Measurements from ENCODE around the gene MOGAT2.

The MOGAT2 gene

GRCh38 chr11:75763846-75764245 lies 46.2 kb downstream of the MOGAT2 start:
- no peaks in the 10 kb centered on the region for H3K36me3 Mint-ChIP-seq
- H3K27me3 Mint-ChIP-seq, result no peaks in the 10 kb centered on the region
- H3K27ac Mint-ChIP-seq, result no peak overlapping the region
- H3K4me1 Mint-ChIP-seq, result peaks cover 17% of the 10 kb centered on the region
- no peak overlapping the region for H3K4me3 Mint-ChIP-seq
- no peak for ATAC-seq
- no peaks in the 10 kb centered on the region for H3K9me3 Mint-ChIP-seq

- no peaks in the 10 kb centered on the region for H3K9me3 Mint-ChIP-seq
- peaks cover 29% of the 10 kb centered on the region for H3K4me1 Mint-ChIP-seq
- no peaks in the 10 kb centered on the region for H3K36me3 Mint-ChIP-seq
- no peak for ATAC-seq
- no peaks in the 10 kb centered on the region for H3K27me3 Mint-ChIP-seq
- no peak overlapping the region for H3K4me3 Mint-ChIP-seq
- no peak overlapping the region for H3K27ac Mint-ChIP-seq
Measured at GRCh38 chr11:75765116-75765515, 47.5 kb downstream of the MOGAT2 start.

- Mint-ChIP-seq H3K27ac (peak overlapping the region; percentile 99), H3K4me3 (no peak overlapping the region), H3K27me3 (no peaks in the 10 kb centered on the region), H3K36me3 (no peaks in the 10 kb centered on the region), H3K9me3 (no peaks in the 10 kb centered on the region), H3K4me1 (peaks cover 44% of the 10 kb centered on the region)
- ATAC-seq, result no peak
Measured at GRCh38 chr11:75766443-75767227, 49.0 kb downstream of the MOGAT2 start.

GRCh38 chr11:75767228-75767572 lies 49.6 kb downstream of the MOGAT2 start:
- Mint-ChIP-seq H3K27me3 (no peaks in the 10 kb centered on the region), H3K4me1 (peaks cover 49% of the 10 kb centered on the region), H3K36me3 (no peaks in the 10 kb centered on the region), H3K9me3 (no peaks in the 10 kb centered on the region), H3K27ac (peak overlapping the region; percentile 99), H3K4me3 (no peak overlapping the region)
- ATAC-seq, result no peak

- ATAC-seq, result no peak
- Mint-ChIP-seq H3K27ac (peak overlapping the region; percentile 99), H3K36me3 (no peaks in the 10 kb centered on the region), H3K4me3 (peak overlapping the region; percentile 84), H3K4me1 (peaks cover 54% of the 10 kb centered on the region), H3K9me3 (no peaks in the 10 kb centered on the region), H3K27me3 (no peaks in the 10 kb centered on the region)
Measured at GRCh38 chr11:75767793-75768111, 50.1 kb downstream of the MOGAT2 start.

GRCh38 chr11:75768112-75768908 lies 50.7 kb downstream of the MOGAT2 start, which contains the start of gene DGAT2:
DGAT2 (plus strand) TSS chr11:75768778; CDS start chr11:75768992, 214 bp downstream.
- Mint-ChIP-seq H3K27ac (peak within 1 kb of the TSS; percentile 99), H3K36me3 (no peaks in the 10 kb centered on the region), H3K9me3 (no peaks in the 10 kb centered on the region), H3K4me1 (peaks cover 60% of the 10 kb centered on the region), H3K4me3 (peak within 1 kb of the TSS; percentile 84), H3K27me3 (no peaks in the 10 kb centered on the region)
- ATAC-seq, result peak; percentile 87

GRCh38 chr11:75768909-75769771 lies 51.5 kb downstream of the MOGAT2 start:
- Mint-ChIP-seq H3K27ac (peak overlapping the region; percentile 99), H3K4me1 (peaks cover 68% of the 10 kb centered on the region), H3K4me3 (peak overlapping the region; percentile 84), H3K27me3 (no peaks in the 10 kb centered on the region), H3K9me3 (no peaks in the 10 kb centered on the region), H3K36me3 (peaks cover 4% of the 10 kb centered on the region)
- no peak for ATAC-seq

- Mint-ChIP-seq H3K4me3 (peak overlapping the region; percentile 84), H3K36me3 (peaks cover 4% of the 10 kb centered on the region), H3K27ac (no peak overlapping the region), H3K4me1 (peaks cover 68% of the 10 kb centered on the region), H3K27me3 (no peaks in the 10 kb centered on the region), H3K9me3 (no peaks in the 10 kb centered on the region)
- no peak for ATAC-seq
Measured at GRCh38 chr11:75770102-75770501, 52.5 kb downstream of the MOGAT2 start.

GRCh38 chr11:75771646-75772410 lies 54.2 kb downstream of the MOGAT2 start:
- peaks cover 80% of the 10 kb centered on the region for H3K4me1 Mint-ChIP-seq
- no peaks in the 10 kb centered on the region for H3K27me3 Mint-ChIP-seq
- peak overlapping the region; percentile 76 for H3K27ac Mint-ChIP-seq
- no peak overlapping the region for H3K4me3 Mint-ChIP-seq
- peaks cover 15% of the 10 kb centered on the region for H3K36me3 Mint-ChIP-seq
- H3K9me3 Mint-ChIP-seq, result no peaks in the 10 kb centered on the region
- ATAC-seq, result no peak

- Mint-ChIP-seq H3K27ac (peak overlapping the region; percentile 76), H3K4me1 (peaks cover 79% of the 10 kb centered on the region), H3K9me3 (no peaks in the 10 kb centered on the region), H3K4me3 (peak overlapping the region; percentile 6), H3K36me3 (peaks cover 27% of the 10 kb centered on the region), H3K27me3 (no peaks in the 10 kb centered on the region)
- peak; percentile 92 for ATAC-seq
Measured at GRCh38 chr11:75773595-75774353, 56.1 kb downstream of the MOGAT2 start.

GRCh38 chr11:75775056-75775455 lies 57.4 kb downstream of the MOGAT2 start:
- Mint-ChIP-seq H3K36me3 (peaks cover 27% of the 10 kb centered on the region), H3K9me3 (no peaks in the 10 kb centered on the region), H3K4me1 (peaks cover 78% of the 10 kb centered on the region), H3K27me3 (no peaks in the 10 kb centered on the region), H3K27ac (peak overlapping the region; percentile 6), H3K4me3 (no peak overlapping the region)
- no peak for ATAC-seq

GRCh38 chr11:75776546-75776945 lies 58.9 kb downstream of the MOGAT2 start:
- Mint-ChIP-seq H3K27ac (peak overlapping the region; percentile 22), H3K4me1 (peaks cover 67% of the 10 kb centered on the region), H3K36me3 (peaks cover 27% of the 10 kb centered on the region), H3K27me3 (no peaks in the 10 kb centered on the region), H3K9me3 (no peaks in the 10 kb centered on the region), H3K4me3 (no peak overlapping the region)
- ATAC-seq, result no peak

- peaks cover 58% of the 10 kb centered on the region for H3K4me1 Mint-ChIP-seq
- no peaks in the 10 kb centered on the region for H3K9me3 Mint-ChIP-seq
- H3K27ac Mint-ChIP-seq, result peak overlapping the region; percentile 47
- H3K27me3 Mint-ChIP-seq, result no peaks in the 10 kb centered on the region
- no peak for ATAC-seq
- H3K4me3 Mint-ChIP-seq, result no peak overlapping the region
- peaks cover 27% of the 10 kb centered on the region for H3K36me3 Mint-ChIP-seq
Measured at GRCh38 chr11:75777461-75778110, 59.9 kb downstream of the MOGAT2 start.

- H3K9me3 Mint-ChIP-seq, result no peaks in the 10 kb centered on the region
- no peaks in the 10 kb centered on the region for H3K27me3 Mint-ChIP-seq
- ATAC-seq, result no peak
- H3K4me3 Mint-ChIP-seq, result no peak overlapping the region
- H3K4me1 Mint-ChIP-seq, result peaks cover 44% of the 10 kb centered on the region
- no peak overlapping the region for H3K27ac Mint-ChIP-seq
- H3K36me3 Mint-ChIP-seq, result peaks cover 23% of the 10 kb centered on the region
Measured at GRCh38 chr11:75778962-75779361, 61.3 kb downstream of the MOGAT2 start.
